TTC549 (cell line): Measurements from ENCODE around the gene FADD.

ENCODE experiments used
- FAIRE-seq: peaks from 2 replicates; lab custom pipeline; 2012; peaks lifted over from hg19 to GRCh38; lab: Jason Lieb, UNC

FADD gene

GRCh38 chr11:70202920-70203750 lies at the start of gene FADD:
FADD (plus strand) TSS chr11:70203296; CDS start chr11:70203460, 164 bp downstream.
- FAIRE-seq = no peak

GRCh38 chr11:70155386-70155785 lies 47.7 kb upstream of the FADD start:
- FAIRE-seq = no peak

GRCh38 chr11:70156291-70157037 lies 46.6 kb upstream of the FADD start:
- no peak for FAIRE-seq

- no peak for FAIRE-seq
Observed at GRCh38 chr11:70158201-70158600, 44.9 kb upstream of the FADD start.

- FAIRE-seq = no peak
Observed at GRCh38 chr11:70158757-70159389, 44.2 kb upstream of the FADD start.

- no peak for FAIRE-seq
Observed at GRCh38 chr11:70159627-70160570, 43.2 kb upstream of the FADD start.

GRCh38 chr11:70161043-70161625 lies 42.0 kb upstream of the FADD start:
- no peak for FAIRE-seq

GRCh38 chr11:70164705-70165104 lies 38.4 kb upstream of the FADD start:
- FAIRE-seq = no peak

- no peak for FAIRE-seq
Observed at GRCh38 chr11:70167120-70167519, 36.0 kb upstream of the FADD start.

- no peak for FAIRE-seq
Observed at GRCh38 chr11:70167723-70168404, 35.2 kb upstream of the FADD start.

GRCh38 chr11:70168405-70168754 lies 34.7 kb upstream of the FADD start:
- FAIRE-seq = no peak

GRCh38 chr11:70169127-70169526 lies 34.0 kb upstream of the FADD start:
- FAIRE-seq = no peak

- no peak for FAIRE-seq
Observed at GRCh38 chr11:70169632-70170031, 33.5 kb upstream of the FADD start.

- FAIRE-seq = no peak
Observed at GRCh38 chr11:70170596-70171210, 32.4 kb upstream of the FADD start.

GRCh38 chr11:70173018-70173417 lies 30.1 kb upstream of the FADD start:
- no peak for FAIRE-seq

GRCh38 chr11:70174547-70175235 lies 28.4 kb upstream of the FADD start:
- FAIRE-seq = no peak

GRCh38 chr11:70175236-70175698 lies 27.8 kb upstream of the FADD start:
- FAIRE-seq = no peak

GRCh38 chr11:70176940-70177689 lies 26.0 kb upstream of the FADD start:
- no peak for FAIRE-seq

- FAIRE-seq = no peak
Observed at GRCh38 chr11:70180906-70181305, 22.2 kb upstream of the FADD start.
